Effector memory CD4-positive, alpha-beta T cell (primary cell): ENCODE results near the gene HLCS.

ENCODE experiments used
- DNase-seq, 3 donors: peaks; one replicate each; pipeline ENCODE4 v3.0.0-alpha.2; 2020
- H3K27ac ChIP-seq: 2 replicates; pipeline ENCODE4 v1.7.0; 2013; ENCODE audit warnings: mild to moderate bottlenecking, low read length, moderate library complexity; ENCODE audit not compliant: insufficient read depth, poor library complexity, severe bottlenecking
- H3K27me3 ChIP-seq: replicated peaks from 2 replicates; pipeline ENCODE4 v1.7.0; 2013; ENCODE audit warnings: mild to moderate bottlenecking, low read length; ENCODE audit not compliant: insufficient read depth, control insufficient read depth, poor library complexity, severe bottlenecking
- H3K36me3 ChIP-seq: 2 replicates; pipeline ENCODE4 v1.7.0; 2013; ENCODE audit warnings: mild to moderate bottlenecking, low read length, moderate library complexity; ENCODE audit not compliant: control insufficient read depth, insufficient read depth
- H3K4me1 ChIP-seq: 2 replicates; pipeline ENCODE4 v1.7.0; 2013; ENCODE audit warnings: low read length, mild to moderate bottlenecking; ENCODE audit not compliant: control insufficient read depth, insufficient read depth, poor library complexity, severe bottlenecking
- H3K4me3 ChIP-seq: 2 replicates; pipeline ENCODE4 v1.7.0; 2013; ENCODE audit warnings: low read length, low read depth, mild to moderate bottlenecking; ENCODE audit not compliant: insufficient read depth, poor library complexity, severe bottlenecking
- H3K9me3 ChIP-seq: 2 replicates; pipeline ENCODE4 v1.7.0; 2013; ENCODE audit warnings: mild to moderate bottlenecking, low read length, moderate library complexity; ENCODE audit not compliant: control insufficient read depth

Gene HLCS

GRCh38 chr21:36702622-36702968 lies 263.9 kb downstream of the HLCS start:
- Histone ChIP-seq H3K27me3 (peaks cover 53% of the 10 kb centered on the region), H3K4me3 (no peak overlapping the region), H3K9me3 (no peaks in the 10 kb centered on the region), H3K27ac (no peak overlapping the region), H3K4me1 (peaks cover 30% of the 10 kb centered on the region), H3K36me3 (no peaks in the 10 kb centered on the region)
- DNase-seq, result no peak

- H3K4me1 ChIP-seq, result peaks cover 28% of the 10 kb centered on the region
- H3K4me3 ChIP-seq, result no peak overlapping the region
- DNase-seq, result no peak
- no peaks in the 10 kb centered on the region for H3K9me3 ChIP-seq
- peaks cover 53% of the 10 kb centered on the region for H3K27me3 ChIP-seq
- no peak overlapping the region for H3K27ac ChIP-seq
- no peaks in the 10 kb centered on the region for H3K36me3 ChIP-seq
These were observed 264.5 kb downstream of the HLCS start for GRCh38 chr21:36701756-36702621.

- Histone ChIP-seq H3K4me1 (peaks cover 24% of the 10 kb centered on the region), H3K27ac (no peak overlapping the region), H3K27me3 (peaks cover 53% of the 10 kb centered on the region), H3K9me3 (no peaks in the 10 kb centered on the region), H3K36me3 (no peaks in the 10 kb centered on the region), H3K4me3 (no peak overlapping the region)
- no peak for DNase-seq
These were observed 265.3 kb downstream of the HLCS start for GRCh38 chr21:36700971-36701755.
